H1 (cell line): ENCODE data around the gene HJURP. TPM values are rescaled to one million over a fixed set of nuclear protein-coding genes. Genes with fewer than 3 reads are reported as not detected.

Source experiments
- JUN ChIP-seq: IDR thresholded peaks from 2 replicates; pipeline ENCODE4 v1.6.1; 2011; ENCODE audit warnings: low read depth, mild to moderate bottlenecking, improper control_type of control experiment, low read length
- PHF8 ChIP-seq: fragments of 200-600 bp; sonication (generic); conservative IDR thresholded peaks from 2 replicates; pipeline ENCODE4 v1.7.1; 2012; ENCODE audit warnings: low read depth, mild to moderate bottlenecking, inconsistent platforms, low read length, moderate library complexity
- SUZ12 ChIP-seq: fragments of 200-600 bp; sonication (generic); IDR thresholded peaks from 2 replicates; pipeline ENCODE4 v1.6.1; 2012; ENCODE audit warnings: mild to moderate bottlenecking, inconsistent platforms, low read length, moderate library complexity, mixed read lengths
- ZNF274 ChIP-seq: IDR thresholded peaks from 2 replicates; pipeline ENCODE4 v1.7.0; 2012; ENCODE audit warnings: low read length, borderline replicate concordance; ENCODE audit errors: extremely low read depth
- polyA plus RNA-seq, 7 experiments: library from polyadenylated mRNA; depleted of rRNA in 3 of 7; stranded (reverse) in 5 of 7; unstranded in 2 of 7; fragments of >200 nt in 5 of 7; fragments of 200-250 nt in 2 of 7; gene quantifications; 1 replicate in 5 of 7; 2 replicates in 1 of 7; 4 replicates in 1 of 7; pipeline versions ENCODE4 v1.2.1 to v1.2.3, GENCODE V29; 2011 to 2013; ENCODE audit warnings: missing spikeins in 2 of 7, mixed read lengths in 2 of 7
- total RNA-seq: library from RNA; stranded (reverse); fragmentation: NEBNext Ultra II Directional; extraction: Animal tissue kit (Norgen Biotek cat#: 25700); gene quantifications from 2 replicates; pipeline ENCODE4 v1.2.1, GENCODE V29; 2021
- TF ChIP-seq, protein P1 (sequence below): fragments of 300-600 bp; sonication (generic); IDR thresholded peaks from 2 replicates; pipeline ENCODE4 v1.7.1; 2012; ENCODE audit warnings: low read length, moderate library complexity, mild to moderate bottlenecking, inconsistent platforms; ENCODE audit not compliant: insufficient replicate concordance

HJURP gene
- total and polyA plus RNA-seq, 2 of the 8 experiments (the other 6 are each of a cell fraction or from before 2014, with no cell fraction given): 49.3 to 60.5 TPM

DNA sequence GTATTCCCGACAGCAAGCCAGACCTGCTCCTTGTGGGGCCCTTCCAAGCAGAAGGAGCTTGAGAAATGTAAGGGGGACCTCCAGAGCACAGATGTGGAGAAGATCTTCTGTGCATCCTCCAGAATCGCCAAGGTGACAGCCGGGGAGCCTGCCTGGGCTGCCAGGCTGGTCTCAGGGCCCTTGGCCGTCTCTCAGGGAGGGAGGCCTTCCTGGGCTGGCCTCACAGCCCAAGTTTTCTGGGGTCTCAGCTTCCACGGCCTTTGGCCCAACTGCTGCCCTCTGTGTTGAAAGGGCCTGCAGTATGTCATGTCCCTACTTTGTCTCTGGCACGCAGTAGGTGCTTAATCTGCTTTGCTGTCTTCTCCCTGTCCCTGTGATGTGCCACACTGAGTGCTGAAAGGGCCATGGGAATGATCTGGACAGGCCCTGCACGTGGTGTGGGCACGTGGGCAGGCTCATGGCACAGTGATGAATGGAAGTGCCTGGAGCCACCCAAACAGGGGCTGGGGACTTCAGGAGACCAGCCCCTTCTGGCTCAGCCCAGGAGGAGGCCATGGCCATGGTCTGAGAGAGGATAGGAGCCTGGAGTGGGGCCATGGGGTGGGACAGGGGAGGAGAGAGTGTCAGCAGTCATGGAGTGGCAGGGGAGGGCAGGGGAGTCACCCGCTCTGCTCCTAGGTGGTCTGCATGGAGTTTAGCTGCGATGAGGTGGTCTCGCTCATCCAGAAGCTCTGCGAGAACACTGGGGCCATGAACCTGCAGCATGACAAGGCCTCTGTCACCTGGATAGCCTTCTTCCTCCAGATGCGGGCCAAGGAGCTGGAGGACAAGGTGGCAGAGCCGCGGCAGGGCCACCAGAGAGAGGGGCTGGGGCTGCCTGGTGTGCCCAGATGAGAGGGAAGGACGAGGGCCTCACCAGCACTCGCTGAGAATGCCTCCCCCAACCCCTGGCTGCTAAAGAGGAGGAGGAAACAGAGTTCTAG, 35.4 kb downstream of the HJURP start (continued):
- TF ChIP-seq PHF8 (no peak), SUZ12 (no peak), JUN (no peak), ZNF274 (no peak)
- TF ChIP-seq, protein P1, sequence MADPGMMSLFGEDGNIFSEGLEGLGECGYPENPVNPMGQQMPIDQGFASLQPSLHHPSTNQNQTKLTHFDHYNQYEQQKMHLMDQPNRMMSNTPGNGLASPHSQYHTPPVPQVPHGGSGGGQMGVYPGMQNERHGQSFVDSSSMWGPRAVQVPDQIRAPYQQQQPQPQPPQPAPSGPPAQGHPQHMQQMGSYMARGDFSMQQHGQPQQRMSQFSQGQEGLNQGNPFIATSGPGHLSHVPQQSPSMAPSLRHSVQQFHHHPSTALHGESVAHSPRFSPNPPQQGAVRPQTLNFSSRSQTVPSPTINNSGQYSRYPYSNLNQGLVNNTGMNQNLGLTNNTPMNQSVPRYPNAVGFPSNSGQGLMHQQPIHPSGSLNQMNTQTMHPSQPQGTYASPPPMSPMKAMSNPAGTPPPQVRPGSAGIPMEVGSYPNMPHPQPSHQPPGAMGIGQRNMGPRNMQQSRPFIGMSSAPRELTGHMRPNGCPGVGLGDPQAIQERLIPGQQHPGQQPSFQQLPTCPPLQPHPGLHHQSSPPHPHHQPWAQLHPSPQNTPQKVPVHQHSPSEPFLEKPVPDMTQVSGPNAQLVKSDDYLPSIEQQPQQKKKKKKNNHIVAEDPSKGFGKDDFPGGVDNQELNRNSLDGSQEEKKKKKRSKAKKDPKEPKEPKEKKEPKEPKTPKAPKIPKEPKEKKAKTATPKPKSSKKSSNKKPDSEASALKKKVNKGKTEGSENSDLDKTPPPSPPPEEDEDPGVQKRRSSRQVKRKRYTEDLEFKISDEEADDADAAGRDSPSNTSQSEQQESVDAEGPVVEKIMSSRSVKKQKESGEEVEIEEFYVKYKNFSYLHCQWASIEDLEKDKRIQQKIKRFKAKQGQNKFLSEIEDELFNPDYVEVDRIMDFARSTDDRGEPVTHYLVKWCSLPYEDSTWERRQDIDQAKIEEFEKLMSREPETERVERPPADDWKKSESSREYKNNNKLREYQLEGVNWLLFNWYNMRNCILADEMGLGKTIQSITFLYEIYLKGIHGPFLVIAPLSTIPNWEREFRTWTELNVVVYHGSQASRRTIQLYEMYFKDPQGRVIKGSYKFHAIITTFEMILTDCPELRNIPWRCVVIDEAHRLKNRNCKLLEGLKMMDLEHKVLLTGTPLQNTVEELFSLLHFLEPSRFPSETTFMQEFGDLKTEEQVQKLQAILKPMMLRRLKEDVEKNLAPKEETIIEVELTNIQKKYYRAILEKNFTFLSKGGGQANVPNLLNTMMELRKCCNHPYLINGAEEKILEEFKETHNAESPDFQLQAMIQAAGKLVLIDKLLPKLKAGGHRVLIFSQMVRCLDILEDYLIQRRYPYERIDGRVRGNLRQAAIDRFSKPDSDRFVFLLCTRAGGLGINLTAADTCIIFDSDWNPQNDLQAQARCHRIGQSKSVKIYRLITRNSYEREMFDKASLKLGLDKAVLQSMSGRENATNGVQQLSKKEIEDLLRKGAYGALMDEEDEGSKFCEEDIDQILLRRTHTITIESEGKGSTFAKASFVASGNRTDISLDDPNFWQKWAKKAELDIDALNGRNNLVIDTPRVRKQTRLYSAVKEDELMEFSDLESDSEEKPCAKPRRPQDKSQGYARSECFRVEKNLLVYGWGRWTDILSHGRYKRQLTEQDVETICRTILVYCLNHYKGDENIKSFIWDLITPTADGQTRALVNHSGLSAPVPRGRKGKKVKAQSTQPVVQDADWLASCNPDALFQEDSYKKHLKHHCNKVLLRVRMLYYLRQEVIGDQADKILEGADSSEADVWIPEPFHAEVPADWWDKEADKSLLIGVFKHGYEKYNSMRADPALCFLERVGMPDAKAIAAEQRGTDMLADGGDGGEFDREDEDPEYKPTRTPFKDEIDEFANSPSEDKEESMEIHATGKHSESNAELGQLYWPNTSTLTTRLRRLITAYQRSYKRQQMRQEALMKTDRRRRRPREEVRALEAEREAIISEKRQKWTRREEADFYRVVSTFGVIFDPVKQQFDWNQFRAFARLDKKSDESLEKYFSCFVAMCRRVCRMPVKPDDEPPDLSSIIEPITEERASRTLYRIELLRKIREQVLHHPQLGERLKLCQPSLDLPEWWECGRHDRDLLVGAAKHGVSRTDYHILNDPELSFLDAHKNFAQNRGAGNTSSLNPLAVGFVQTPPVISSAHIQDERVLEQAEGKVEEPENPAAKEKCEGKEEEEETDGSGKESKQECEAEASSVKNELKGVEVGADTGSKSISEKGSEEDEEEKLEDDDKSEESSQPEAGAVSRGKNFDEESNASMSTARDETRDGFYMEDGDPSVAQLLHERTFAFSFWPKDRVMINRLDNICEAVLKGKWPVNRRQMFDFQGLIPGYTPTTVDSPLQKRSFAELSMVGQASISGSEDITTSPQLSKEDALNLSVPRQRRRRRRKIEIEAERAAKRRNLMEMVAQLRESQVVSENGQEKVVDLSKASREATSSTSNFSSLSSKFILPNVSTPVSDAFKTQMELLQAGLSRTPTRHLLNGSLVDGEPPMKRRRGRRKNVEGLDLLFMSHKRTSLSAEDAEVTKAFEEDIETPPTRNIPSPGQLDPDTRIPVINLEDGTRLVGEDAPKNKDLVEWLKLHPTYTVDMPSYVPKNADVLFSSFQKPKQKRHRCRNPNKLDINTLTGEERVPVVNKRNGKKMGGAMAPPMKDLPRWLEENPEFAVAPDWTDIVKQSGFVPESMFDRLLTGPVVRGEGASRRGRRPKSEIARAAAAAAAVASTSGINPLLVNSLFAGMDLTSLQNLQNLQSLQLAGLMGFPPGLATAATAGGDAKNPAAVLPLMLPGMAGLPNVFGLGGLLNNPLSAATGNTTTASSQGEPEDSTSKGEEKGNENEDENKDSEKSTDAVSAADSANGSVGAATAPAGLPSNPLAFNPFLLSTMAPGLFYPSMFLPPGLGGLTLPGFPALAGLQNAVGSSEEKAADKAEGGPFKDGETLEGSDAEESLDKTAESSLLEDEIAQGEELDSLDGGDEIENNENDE: no peak
